ENCODE results near the gene PDZRN4. TPM values are rescaled to one million over a fixed set of nuclear protein-coding genes. Genes with fewer than 3 reads are reported as not detected.

Gene PDZRN4
- total RNA-seq, 4 donors from 2014 or later, result 4.2 to 12.9 (median 8.0) TPM

DNA sequence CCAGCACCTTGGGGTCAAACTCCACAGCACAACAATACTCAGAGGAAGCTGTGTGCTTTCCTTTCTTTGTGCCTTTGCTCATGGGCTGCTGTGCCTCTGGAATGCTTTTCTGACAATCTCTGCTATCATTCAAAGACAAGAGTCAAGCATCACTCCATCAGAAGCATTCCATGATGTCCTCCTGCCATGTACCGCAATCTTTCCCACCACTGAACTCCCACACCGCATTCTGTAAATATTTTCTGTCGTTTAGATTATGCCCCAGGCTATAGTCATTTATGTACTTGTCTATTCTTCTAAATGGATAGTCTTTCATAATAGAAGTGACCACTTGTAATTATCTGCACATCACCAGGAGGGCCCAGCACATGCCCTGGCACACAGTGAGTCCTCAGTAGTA lies 327.8 kb downstream of the PDZRN4 start:
- Histone ChIP-seq H3K36me3 (no peaks in the 10 kb centered on the region), H3K27me3 (no peaks in the 10 kb centered on the region), H3K4me1 (no peaks in the 10 kb centered on the region), H3K9me3 (no peaks in the 10 kb centered on the region), H3K27ac (no peak overlapping the region), H3K4me3 (no peak overlapping the region)
- DNase-seq, result no peak
- TF ChIP-seq EP300 (IDR thresholded peaks at IDR 0.05; ENCODE audit: low read depth) (no peak), POLR2AphosphoS5 (IDR thresholded peaks at IDR 0.05) (no peak), POLR2A (IDR thresholded peaks at IDR 0.05) (no peak)
- TF ChIP-seq, protein P1, sequence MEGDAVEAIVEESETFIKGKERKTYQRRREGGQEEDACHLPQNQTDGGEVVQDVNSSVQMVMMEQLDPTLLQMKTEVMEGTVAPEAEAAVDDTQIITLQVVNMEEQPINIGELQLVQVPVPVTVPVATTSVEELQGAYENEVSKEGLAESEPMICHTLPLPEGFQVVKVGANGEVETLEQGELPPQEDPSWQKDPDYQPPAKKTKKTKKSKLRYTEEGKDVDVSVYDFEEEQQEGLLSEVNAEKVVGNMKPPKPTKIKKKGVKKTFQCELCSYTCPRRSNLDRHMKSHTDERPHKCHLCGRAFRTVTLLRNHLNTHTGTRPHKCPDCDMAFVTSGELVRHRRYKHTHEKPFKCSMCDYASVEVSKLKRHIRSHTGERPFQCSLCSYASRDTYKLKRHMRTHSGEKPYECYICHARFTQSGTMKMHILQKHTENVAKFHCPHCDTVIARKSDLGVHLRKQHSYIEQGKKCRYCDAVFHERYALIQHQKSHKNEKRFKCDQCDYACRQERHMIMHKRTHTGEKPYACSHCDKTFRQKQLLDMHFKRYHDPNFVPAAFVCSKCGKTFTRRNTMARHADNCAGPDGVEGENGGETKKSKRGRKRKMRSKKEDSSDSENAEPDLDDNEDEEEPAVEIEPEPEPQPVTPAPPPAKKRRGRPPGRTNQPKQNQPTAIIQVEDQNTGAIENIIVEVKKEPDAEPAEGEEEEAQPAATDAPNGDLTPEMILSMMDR (IDR thresholded peaks at IDR 0.05), result no peak
- in situ Hi-C loops (cut with MboI; ENCODE audit: low pct_ligation_motif_present in 1 of 4, low pct_unique_long_range_greater_than_20kb in 1 of 4, low sequenced_read_pairs in 3 of 4) (no loop called here), intact Hi-C loops (cut with DNase I; ENCODE audit: low total_unique reads) (no loop called here)
- 86% methylated on average over 3 of the region's 3 CpGs; no CpG with 5 or more reads in 1 of the 2 donors for WGBS, 2 donors (ENCODE audit: low coverage in 1 of 2)

GRCh38 chr12:41520869-41521268 lies 332.7 kb downstream of the PDZRN4 start:
- intact Hi-C loops (cut with DNase I; ENCODE audit: low total_unique reads), result no loop called here
- Histone ChIP-seq H3K4me1 (peaks cover 0 to 9% (median 4%) of the 10 kb centered on the region in 4 donors), H3K36me3 (no peaks in the 10 kb centered on the region), H3K27ac (peak overlapping the region in 1 of 4 donors; percentile 30), H3K9me3 (no peaks in the 10 kb centered on the region), H3K4me3 (no peak overlapping the region), H3K27me3 (no peaks in the 10 kb centered on the region)
- WGBS, 2 donors (ENCODE audit: low coverage in 1 of 2), result 67 to 80% methylated on average over 3 of the region's 3 CpGs
- DNase-seq, result no peak
- no peak for TF ChIP-seq POLR2A (IDR thresholded peaks at IDR 0.05)
- no peak for TF ChIP-seq POLR2AphosphoS5 (IDR thresholded peaks at IDR 0.05)
- TF ChIP-seq EP300 (IDR thresholded peaks at IDR 0.05; ENCODE audit: low read depth), result no peak
- TF ChIP-seq, protein P1 (IDR thresholded peaks at IDR 0.05), result no peak
- in situ Hi-C loops (cut with MboI; ENCODE audit: low pct_ligation_motif_present in 1 of 4, low pct_unique_long_range_greater_than_20kb in 1 of 4, low sequenced_read_pairs in 3 of 4), result no loop called here

DNA sequence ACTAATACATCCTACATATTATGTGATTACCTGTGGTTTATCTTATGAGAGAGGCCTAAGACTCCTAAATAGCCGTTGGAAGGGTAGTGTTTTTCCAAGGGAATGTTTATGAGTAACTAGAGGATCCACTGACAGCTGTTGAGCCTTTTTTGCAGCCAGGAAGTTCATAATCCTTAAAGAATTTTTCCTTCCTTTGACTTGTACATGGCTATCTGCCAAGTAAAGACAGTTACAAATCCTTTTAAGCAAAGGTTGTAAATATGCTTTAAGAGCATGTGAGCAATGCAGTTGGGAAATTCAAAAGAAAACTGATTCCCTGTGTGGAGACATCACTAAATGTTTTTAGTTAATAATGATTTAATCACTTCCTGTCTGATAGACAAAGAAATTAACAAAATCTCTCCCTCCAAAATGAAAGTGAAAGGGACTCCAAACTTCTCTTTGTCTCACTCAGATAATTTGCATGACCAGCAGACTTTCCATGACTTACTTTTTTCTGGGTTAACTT lies 333.8 kb downstream of the PDZRN4 start:
- peak overlapping the region in 2 of 4 donors; percentile 26 to 30 for H3K27ac ChIP-seq
- no peaks in the 10 kb centered on the region for H3K36me3 ChIP-seq
- WGBS, 2 donors (ENCODE audit: low coverage in 1 of 2), result 15 to 25% methylated on average over 1 of the region's 1 CpG
- H3K27me3 ChIP-seq, result no peaks in the 10 kb centered on the region
- in situ Hi-C loops (cut with MboI; ENCODE audit: low pct_ligation_motif_present in 1 of 4, low pct_unique_long_range_greater_than_20kb in 1 of 4, low sequenced_read_pairs in 3 of 4) (no loop called here), intact Hi-C loops (cut with DNase I; ENCODE audit: low total_unique reads) (no loop called here)
- DNase-seq, result no peak
- TF ChIP-seq POLR2A (IDR thresholded peaks at IDR 0.05) (no peak), POLR2AphosphoS5 (IDR thresholded peaks at IDR 0.05) (peak in 2 of 3 donors; percentile 37 to 38)
- TF ChIP-seq, protein P1 (IDR thresholded peaks at IDR 0.05), result no peak
- no peaks in the 10 kb centered on the region for H3K9me3 ChIP-seq
- peaks cover 0 to 9% (median 4%) of the 10 kb centered on the region in 4 donors for H3K4me1 ChIP-seq
- peak overlapping the region in 1 of 4 donors; percentile 6 for H3K4me3 ChIP-seq

DNA sequence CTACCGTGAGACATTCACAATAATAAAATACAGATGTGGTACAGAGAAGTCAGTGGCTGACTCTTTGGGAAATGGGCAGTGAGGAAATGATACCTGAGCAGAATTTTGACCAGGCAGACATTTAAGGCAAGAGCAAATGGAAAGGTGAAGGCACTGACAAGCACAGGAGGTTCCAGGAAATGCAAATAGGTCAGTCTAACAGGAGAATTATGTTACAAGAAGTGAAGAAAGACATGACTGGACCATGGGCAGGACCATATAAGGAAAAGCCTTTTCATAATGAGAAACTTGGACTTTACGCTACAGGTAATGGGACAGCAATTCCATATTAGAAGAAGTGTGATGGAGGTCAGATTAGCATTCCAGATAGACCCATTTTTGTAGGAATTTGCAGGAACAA lies 338.9 kb downstream of the PDZRN4 start:
- in situ Hi-C loops (cut with MboI; ENCODE audit: low pct_ligation_motif_present in 1 of 4, low pct_unique_long_range_greater_than_20kb in 1 of 4, low sequenced_read_pairs in 3 of 4) (no loop called here), intact Hi-C loops (cut with DNase I; ENCODE audit: low total_unique reads) (no loop called here)
- peaks cover 0 to 2% (median 0%) of the 10 kb centered on the region in 4 donors for H3K4me1 ChIP-seq
- no peak overlapping the region for H3K4me3 ChIP-seq
- H3K36me3 ChIP-seq, result no peaks in the 10 kb centered on the region
- TF ChIP-seq EP300 (IDR thresholded peaks at IDR 0.05; ENCODE audit: low read depth) (no peak), POLR2A (IDR thresholded peaks at IDR 0.05) (no peak), POLR2AphosphoS5 (IDR thresholded peaks at IDR 0.05) (no peak)
- TF ChIP-seq, protein P1 (IDR thresholded peaks at IDR 0.05), result no peak
- no peaks in the 10 kb centered on the region for H3K9me3 ChIP-seq
- 74 to 85% methylated on average over 2 of the region's 2 CpGs for WGBS, 2 donors (ENCODE audit: low coverage in 1 of 2)
- H3K27me3 ChIP-seq, result no peaks in the 10 kb centered on the region
- H3K27ac ChIP-seq, result no peak overlapping the region
- DNase-seq, result no peak
